Midbrain (tissue), 1 donor: ENCODE results near the gene MALT1.

Experiments
- DNase-seq: peaks from one replicate; lab custom pipeline; 2025; lab: John Stamatoyannopoulos, UW

Gene MALT1

GRCh38 chr18:58653814-58654509 is 17.3 kb upstream of the MALT1 start:
- no peak for DNase-seq

GRCh38 chr18:58654896-58655614 is 16.2 kb upstream of the MALT1 start:
- DNase-seq, result no peak

- DNase-seq, result no peak
These were observed 14.2 kb upstream of the MALT1 start for GRCh38 chr18:58657081-58657480.

GRCh38 chr18:58657494-58657893 is 13.8 kb upstream of the MALT1 start:
- DNase-seq, result no peak

- DNase-seq, result no peak
These were observed 11.6 kb upstream of the MALT1 start for GRCh38 chr18:58659691-58660090.

- DNase-seq, result no peak
These were observed 10.3 kb upstream of the MALT1 start for GRCh38 chr18:58660915-58661314.

GRCh38 chr18:58661423-58661822 is 9.8 kb upstream of the MALT1 start:
- DNase-seq, result no peak

- no peak for DNase-seq
These were observed 9.1 kb upstream of the MALT1 start for GRCh38 chr18:58662118-58662517.

GRCh38 chr18:58666176-58666575 is 5.1 kb upstream of the MALT1 start:
- no peak for DNase-seq

- DNase-seq, result no peak
These were observed 3.1 kb upstream of the MALT1 start for GRCh38 chr18:58668211-58668610.

- DNase-seq, result no peak
These were observed 2.4 kb upstream of the MALT1 start for GRCh38 chr18:58668897-58669296.

- no peak for DNase-seq
These were observed 1.4 kb upstream of the MALT1 start for GRCh38 chr18:58669731-58670378.

- no peak for DNase-seq
These were observed 708 bp upstream of the MALT1 start for GRCh38 chr18:58670404-58671110.

GRCh38 chr18:58671632-58672564 is 633 bp downstream of the MALT1 start:
- no peak for DNase-seq

GRCh38 chr18:58674159-58674558 is 2.9 kb downstream of the MALT1 start:
- no peak for DNase-seq

- DNase-seq, result no peak
These were observed 3.7 kb downstream of the MALT1 start for GRCh38 chr18:58674863-58675472.

- DNase-seq, result no peak
These were observed 5.0 kb downstream of the MALT1 start for GRCh38 chr18:58676270-58676669.

GRCh38 chr18:58682429-58683069 is 11.3 kb downstream of the MALT1 start:
- no peak for DNase-seq

GRCh38 chr18:58687871-58688308 is 16.6 kb downstream of the MALT1 start:
- DNase-seq, result no peak

- no peak for DNase-seq
These were observed 19.0 kb downstream of the MALT1 start for GRCh38 chr18:58690259-58690658.
